HCT116 (cell line): ENCODE results near the gene CIROP. TPM values are rescaled to one million over a fixed set of nuclear protein-coding genes. Genes with fewer than 3 reads are reported as not detected.

ENCODE experiments used
- ATAC-seq: fragments of 200-7000 bp; cut with Tn5 transposase; 2 replicates; pipeline ENCODE4 v1.9.1; 2020; ENCODE audit warnings: mild to moderate bottlenecking, moderate library complexity
- BruUV-seq: library from RNA; stranded (reverse); fragments of 400-500 nt; replicated peaks from 2 replicates; lab custom pipeline; 2021; lab: Mats Ljungman, UMichigan
- CTCF ChIA-PET: fragments of 300-600 bp; sonication (Branson Sonifier 250); formaldehyde crosslinking; loops from one replicate; lab custom pipeline; 2021; ENCODE audit warnings: antibody characterized with exemption; lab: Charles Lee
- POLR2A ChIA-PET: fragments of 300-600, 350-600 bp; sonication (Branson Sonifier 250); formaldehyde crosslinking; loops from one replicate; lab custom pipeline; 2021; ENCODE audit warnings: antibody characterized with exemption; lab: Charles Lee
- RAD21 ChIA-PET, 2 experiments: fragments of 300-600 bp; sonication (Branson Sonifier 250); formaldehyde crosslinking; loops; one replicate each; lab custom pipeline; 2023; ENCODE audit warnings: low total read pairs in 2 of 2; ENCODE audit not compliant: uncharacterized antibody in 2 of 2, unreplicated experiment in 2 of 2, low non-redundant PET in 1 of 2; lab: Charles Lee
- DNase-seq: peaks from one replicate; pipeline ENCODE4 v3.0.0-alpha.2; 2010; ENCODE audit warnings: low read depth, low spot score
- H2AFZ ChIP-seq: fragments of 200-600 bp; shearing (Covaris generic), sonication (generic); 2 replicates; pipeline ENCODE4 v1.6.1; 2017; ENCODE audit warnings: low read depth, mixed run types, mixed read lengths, antibody characterized with exemption, low read length; ENCODE audit not compliant: poor library complexity, severe bottlenecking
- H3K27ac ChIP-seq: 2 replicates; pipeline ENCODE4 v1.5.1; 2012; ENCODE audit warnings: low read depth, low read length
- H3K27me3 ChIP-seq: fragments of 200-600 bp; sonication (generic); 2 replicates; pipeline ENCODE4 v1.6.1; 2016; ENCODE audit warnings: mixed run types, low read length, mixed read lengths; ENCODE audit not compliant: insufficient read depth
- H3K36me3 ChIP-seq, 2 experiments: fragments of 200-500 bp in 1 of 2; fragments of 200-600 bp in 1 of 2; sonication (Bioruptor generic) in 1 of 2; sonication (generic) in 1 of 2; 2 replicates each; pipeline versions ENCODE4 v1.5.1 to v1.6.1; 2014 to 2016; ENCODE audit warnings: low read length in 2 of 2, inconsistent platforms in 1 of 2, mixed read lengths in 1 of 2, mixed run types in 1 of 2; ENCODE audit not compliant: insufficient read depth in 2 of 2, control insufficient read depth in 1 of 2
- H3K4me1 ChIP-seq, 2 experiments: fragments of 200-600 bp in 1 of 2; sonication (generic) in 1 of 2; 2 replicates each; pipeline versions ENCODE4 v1.5.1 to v1.6.1; 2012 to 2017; ENCODE audit warnings: low read length in 2 of 2, inconsistent platforms in 1 of 2, mild to moderate bottlenecking in 1 of 2, mixed read lengths in 1 of 2, mixed run types in 1 of 2, moderate library complexity in 1 of 2; ENCODE audit not compliant: insufficient read depth in 2 of 2, control insufficient read depth in 1 of 2
- H3K4me2 ChIP-seq: fragments of 200-600 bp; sonication (generic); 2 replicates; pipeline ENCODE4 v1.6.1; 2017; ENCODE audit warnings: mixed run types, low read length, mixed read lengths
- H3K4me3 ChIP-seq, 2 experiments: fragments of 200-600 bp in 1 of 2; sonication (generic) in 1 of 2; replicated peaks in 1 of 2; 2 replicates each; pipeline ENCODE4 v1.5.1; 2011 to 2016; ENCODE audit warnings: low read length in 2 of 2, control low read depth in 1 of 2, low read depth in 1 of 2, mild to moderate bottlenecking in 1 of 2, mixed read lengths in 1 of 2, mixed run types in 1 of 2
- H3K79me2 ChIP-seq: fragments of 200-600 bp; sonication (generic); 2 replicates; pipeline ENCODE4 v1.6.1; 2017; ENCODE audit warnings: mild to moderate bottlenecking, mixed run types, low read length, moderate library complexity, mixed read lengths; ENCODE audit not compliant: insufficient read depth
- H3K9ac ChIP-seq: fragments of 200-600 bp; sonication (generic); 2 replicates; pipeline ENCODE4 v1.6.1; 2016; ENCODE audit warnings: low read length, mixed read lengths
- H3K9me2 ChIP-seq: fragments of 200-600 bp; sonication (generic), shearing (Covaris generic); 2 replicates; pipeline ENCODE4 v1.6.1; 2017; ENCODE audit warnings: mixed run types, mild to moderate bottlenecking, moderate library complexity; ENCODE audit not compliant: insufficient read depth
- H3K9me3 ChIP-seq, 2 experiments: fragments of 200-500 bp in 1 of 2; fragments of 200-600 bp in 1 of 2; sonication (Bioruptor generic) in 1 of 2; sonication (generic) in 1 of 2; 2 replicates each; pipeline ENCODE4 v1.6.1; 2014 to 2017; ENCODE audit warnings: low read length in 2 of 2, mixed read lengths in 2 of 2, inconsistent platforms in 1 of 2, low read depth in 1 of 2, mild to moderate bottlenecking in 1 of 2, mixed run types in 1 of 2, moderate library complexity in 1 of 2; ENCODE audit not compliant: control insufficient read depth in 1 of 2, insufficient read depth in 1 of 2
- H4K20me1 ChIP-seq: fragments of 200-600 bp; sonication (generic), shearing (Covaris generic); 2 replicates; pipeline ENCODE4 v1.6.1; 2017; ENCODE audit warnings: mixed run types, mild to moderate bottlenecking, moderate library complexity; ENCODE audit not compliant: insufficient read depth
- CTCF ChIP-seq, 3 experiments: fragments of 200-600 bp in 1 of 3; sonication (generic) in 1 of 3; IDR thresholded peaks in 2 of 3; conservative IDR thresholded peaks in 1 of 3; 2 replicates each; pipeline ENCODE4 v1.5.1; 2012 to 2017; ENCODE audit warnings: low read depth in 2 of 3, low read length in 2 of 3, antibody characterized with exemption in 1 of 3, borderline replicate concordance in 1 of 3, control low read depth in 1 of 3, mild to moderate bottlenecking in 1 of 3, mixed read lengths in 1 of 3, mixed run types in 1 of 3, moderate library complexity in 1 of 3; ENCODE audit not compliant: insufficient read depth in 1 of 3
- EZH2 ChIP-seq: fragments of 200-600 bp; sonication (generic); IDR thresholded peaks from 2 replicates; pipeline ENCODE4 v1.6.1; 2017; ENCODE audit warnings: antibody characterized with exemption, mixed run types
- FOSL1 ChIP-seq: IDR thresholded peaks from 2 replicates; pipeline ENCODE4 v1.6.1; 2012; ENCODE audit warnings: low read depth
- POLR2AphosphoS5 ChIP-seq: IDR thresholded peaks from 2 replicates; pipeline ENCODE4 v1.6.1; 2011; ENCODE audit warnings: mild to moderate bottlenecking, low read depth, low read length, moderate library complexity
- SRF ChIP-seq: IDR thresholded peaks from 2 replicates; pipeline ENCODE4 v1.6.1; 2012; ENCODE audit warnings: low read depth
- YY1 ChIP-seq: IDR thresholded peaks from 2 replicates; pipeline ENCODE4 v1.6.1; 2011; ENCODE audit warnings: low read length, low read depth, moderate library complexity, mild to moderate bottlenecking; ENCODE audit not compliant: insufficient replicate concordance; ENCODE audit errors: extremely low read depth
- ZFX ChIP-seq: fragments of 450-650 bp; IDR thresholded peaks from 2 replicates; pipeline ENCODE4 v1.6.1; 2017
- intact Hi-C: fragments of 100-400 bp; cut with micrococcal nuclease; formaldehyde crosslinking; loops from 2 replicates; pipeline ENCODE4 v1.10.0; 2022
- total RNA-seq: library from RNA; stranded (reverse); gene quantifications from one replicate; pipeline ENCODE4 v1.2.1, GENCODE V29; 2021; ENCODE audit not compliant: unreplicated experiment

CIROP gene
- total RNA-seq, 1 experiment from 2014 or later: not detected

- H3K79me2 ChIP-seq: no peaks in the 10 kb centered on the region
- BruUV-seq: no TSS peak
- ChIA-PET CTCF (interaction anchor here (1.1 kb wide), 1 partner anchor 21 kb away, joined by 6 read pairs; no protein-coding TSS in a partner anchor), POLR2A (no interaction called here), RAD21 (no interaction called here)
- no peak overlapping the region for H3K4me3 ChIP-seq
- H3K27me3 ChIP-seq: no peaks in the 10 kb centered on the region
- no peaks in the 10 kb centered on the region for H3K36me3 ChIP-seq
- peaks cover 0 to 6% of the 10 kb centered on the region in 2 experiments; a peak in 2 of 4 replicates for H3K4me1 ChIP-seq
- no peak overlapping the region for H3K4me2 ChIP-seq
- no peaks in the 10 kb centered on the region for H4K20me1 ChIP-seq
- H2AFZ ChIP-seq: no peak overlapping the region
- DNase-seq (no peak), ATAC-seq (peak; percentile 38; the same call in 1 of the 2 replicates)
- no peak overlapping the region for H3K27ac ChIP-seq
- intact Hi-C loops: no loop called here
- no peak for TF ChIP-seq ZFX
- TF ChIP-seq FOSL1: no peak
- no peak for TF ChIP-seq YY1
- no peak for TF ChIP-seq POLR2AphosphoS5
- TF ChIP-seq EZH2: no peak
- TF ChIP-seq SRF: no peak
- no peak for TF ChIP-seq CTCF (IDR thresholded peaks at IDR 0.05 in 2 of 3, conservative IDR thresholded peaks at IDR 0.05 in 1 of 3; ENCODE audit: borderline replicate concordance in 1 of 3, insufficient read depth in 1 of 3, low read depth in 2 of 3, low read length in 2 of 3)
- H3K9me3 ChIP-seq: no peaks in the 10 kb centered on the region
- no peak overlapping the region for H3K9ac ChIP-seq
- H3K9me2 ChIP-seq: no peaks in the 10 kb centered on the region
These were observed 37.1 kb upstream of the CIROP start for GRCh38 chr14:23141706-23142444.
